ENCODE results near the gene ANXA1. TPM values are rescaled to one million over a fixed set of nuclear protein-coding genes. Genes with fewer than 3 reads are reported as not detected.

ANXA1 gene
- total RNA-seq, 2 experiments from 2014 or later: 310 to 317 TPM

GRCh38 chr9:73133022-73133651 lies 18.5 kb upstream of the ANXA1 start:
- no peaks in the 10 kb centered on the region for H3K9me3 ChIP-seq (ENCODE audit: control insufficient read depth in 1 of 2, insufficient read depth in 1 of 2, low read length in 2 of 2)
- intact Hi-C loops (cut with DNase I, micrococcal nuclease): loop anchor here in 1 of 2 experiments (5.0 to 10.0 kb wide), 3 partner anchors 34 to 768 kb away; partner anchors contain the start of gene ZFAND5
- peak overlapping the region; percentile 71 to 97 for H3K27ac ChIP-seq (ENCODE audit: low read depth in 1 of 2, low read length in 2 of 2)
- CTCF ChIA-PET: interaction anchor here (0.6 to 3.9 kb wide), 8 partner anchors 11 to 29 kb away, joined by 3 to 16 read pairs (median 4); partner anchors contain the start of gene ANXA1
- peak in 3 of 14 experiments; percentile 27 to 42 (median 28) for DNase-seq
- H3K4me3 ChIP-seq (ENCODE audit: low read length): peak overlapping the region; percentile 72
- Mint-ChIP-seq H3K4me3 (peak overlapping the region; percentile 86), H3K9me3 (no peaks in the 10 kb centered on the region), H3K36me3 (ENCODE audit: low read depth) (no peaks in the 10 kb centered on the region), H3K4me1 (ENCODE audit: low read depth) (peaks cover 35% of the 10 kb centered on the region), H3K27ac (peak overlapping the region; percentile 88), H3K27me3 (no peaks in the 10 kb centered on the region)
- H3K4me1 ChIP-seq (ENCODE audit: insufficient read depth, low read length): peaks cover 3% of the 10 kb centered on the region
- H3K27me3 ChIP-seq (ENCODE audit: control insufficient read depth in 1 of 2, insufficient read depth in 2 of 2, low read length in 2 of 2): no peaks in the 10 kb centered on the region
- TF ChIP-seq CTCF (IDR thresholded peaks at IDR 0.05): no peak
- ATAC-seq (ENCODE audit: poor library complexity): no peak
- POLR2A ChIA-PET: interaction anchor here (0.7 to 4.5 kb wide), 10 partner anchors 10 to 1454 kb away, joined by 3 to 22 read pairs (median 6); partner anchors contain the start of genes ANXA1 and ZFAND5
- no peaks in the 10 kb centered on the region for H3K36me3 ChIP-seq (ENCODE audit: insufficient read depth, low read length)

GRCh38 chr9:73133921-73134407 lies 17.7 kb upstream of the ANXA1 start:
- Mint-ChIP-seq H3K4me3 (no peak overlapping the region), H3K27ac (peak overlapping the region; percentile 35), H3K36me3 (ENCODE audit: low read depth) (no peaks in the 10 kb centered on the region), H3K9me3 (no peaks in the 10 kb centered on the region), H3K4me1 (ENCODE audit: low read depth) (peaks cover 31% of the 10 kb centered on the region), H3K27me3 (no peaks in the 10 kb centered on the region)
- intact Hi-C loops (cut with DNase I, micrococcal nuclease): loop anchor here in 1 of 2 experiments (5.0 to 10.0 kb wide), 3 partner anchors 33 to 769 kb away; partner anchors contain the start of gene ZFAND5
- Histone ChIP-seq H3K27me3 (ENCODE audit: control insufficient read depth in 1 of 2, insufficient read depth in 2 of 2, low read length in 2 of 2) (no peaks in the 10 kb centered on the region), H3K36me3 (ENCODE audit: insufficient read depth, low read length) (no peaks in the 10 kb centered on the region), H3K4me3 (ENCODE audit: low read length) (no peak overlapping the region), H3K27ac (ENCODE audit: low read depth in 1 of 2, low read length in 2 of 2) (no peak overlapping the region), H3K4me1 (ENCODE audit: insufficient read depth, low read length) (peaks cover 3% of the 10 kb centered on the region), H3K9me3 (ENCODE audit: control insufficient read depth in 1 of 2, insufficient read depth in 1 of 2, low read length in 2 of 2) (no peaks in the 10 kb centered on the region)
- ATAC-seq (ENCODE audit: poor library complexity): no peak
- ChIA-PET POLR2A (interaction anchor here (1.3 to 4.5 kb wide), 3 partner anchors 18 to 39 kb away, joined by 3 to 22 read pairs (median 8); partner anchors contain the start of gene ANXA1), CTCF (interaction anchor here (3.9 kb wide), 1 partner anchor 10 kb away, joined by 16 read pairs; no protein-coding TSS in a partner anchor)
- no peak for TF ChIP-seq CTCF (IDR thresholded peaks at IDR 0.05)
- no peak for DNase-seq

- peaks cover 18% of the 10 kb centered on the region for H3K4me1 Mint-ChIP-seq (ENCODE audit: low read depth)
- H3K27ac Mint-ChIP-seq: no peak overlapping the region
- POLR2A ChIA-PET: interaction anchor here (1.3 kb wide), 1 partner anchor 20 kb away, joined by 6 read pairs; no protein-coding TSS in a partner anchor
- ATAC-seq (ENCODE audit: poor library complexity): no peak
- no peak overlapping the region for H3K4me3 Mint-ChIP-seq
- no peak overlapping the region for H3K27ac ChIP-seq (ENCODE audit: low read depth in 1 of 2, low read length in 2 of 2)
- no peak for DNase-seq
- no peak overlapping the region for H3K4me3 ChIP-seq (ENCODE audit: low read length)
- no peaks in the 10 kb centered on the region for H3K36me3 ChIP-seq (ENCODE audit: insufficient read depth, low read length)
- intact Hi-C loops (cut with DNase I, micrococcal nuclease): loop anchor here in 1 of 2 experiments (10.0 kb wide), 1 partner anchor 771 kb away; the partner anchor contains the start of gene ZFAND5
- CTCF ChIA-PET: interaction anchor here (0.9 to 3.9 kb wide), 5 partner anchors 9 to 31 kb away, joined by 3 to 16 read pairs (median 3); no protein-coding TSS in a partner anchor
- no peaks in the 10 kb centered on the region for H3K36me3 Mint-ChIP-seq (ENCODE audit: low read depth)
- H3K9me3 Mint-ChIP-seq: no peaks in the 10 kb centered on the region
- H3K4me1 ChIP-seq (ENCODE audit: insufficient read depth, low read length): peaks cover 3% of the 10 kb centered on the region
- no peaks in the 10 kb centered on the region for H3K27me3 ChIP-seq (ENCODE audit: control insufficient read depth in 1 of 2, insufficient read depth in 2 of 2, low read length in 2 of 2)
- TF ChIP-seq CTCF (IDR thresholded peaks at IDR 0.05): no peak
- H3K27me3 Mint-ChIP-seq: no peaks in the 10 kb centered on the region
- no peaks in the 10 kb centered on the region for H3K9me3 ChIP-seq (ENCODE audit: control insufficient read depth in 1 of 2, insufficient read depth in 1 of 2, low read length in 2 of 2)
These were observed 16.3 kb upstream of the ANXA1 start for GRCh38 chr9:73135394-73135793.
